ENCODE measurements around the gene PPP1R14D. TPM values are rescaled to one million over a fixed set of nuclear protein-coding genes. Genes with fewer than 3 reads are reported as not detected.

PPP1R14D gene
- polyA plus RNA-seq, 1 donor from 2014 or later, result not detected

- no peak overlapping the region for H3K4me2 ChIP-seq (ENCODE audit: low read length)
- H3K79me2 ChIP-seq (replicated peaks; ENCODE audit: insufficient read depth, low read length), result no peaks in the 10 kb centered on the region
- H3K4me3 ChIP-seq (ENCODE audit: low read length), result peak overlapping the region; percentile 62
- H3K27ac ChIP-seq (ENCODE audit: low read length), result no peak overlapping the region
- H3K36me3 ChIP-seq (ENCODE audit: insufficient read depth, low read length), result no peaks in the 10 kb centered on the region
- no peaks in the 10 kb centered on the region for H4K20me1 ChIP-seq (ENCODE audit: insufficient read depth)
- peaks cover 60% of the 10 kb centered on the region for H3K27me3 ChIP-seq (ENCODE audit: insufficient read depth, low read depth, low read length)
- no peak overlapping the region for H3K9ac ChIP-seq (ENCODE audit: low read length)
- no peaks in the 10 kb centered on the region for H3K9me3 ChIP-seq (ENCODE audit: low read length)
- TF ChIP-seq CTCF (IDR thresholded peaks at IDR 0.05; ENCODE audit: poor library complexity, severe bottlenecking), result no peak
- peak; percentile 45 for TF ChIP-seq EZH2 (IDR thresholded peaks at IDR 0.05; ENCODE audit: borderline replicate concordance, insufficient read depth, low read length, poor library complexity, severe bottlenecking)
- H3K9me2 ChIP-seq (ENCODE audit: insufficient read depth, low read length), result no peaks in the 10 kb centered on the region
- H3F3A ChIP-seq (ENCODE audit: insufficient read depth, low read length, poor library complexity, severe bottlenecking), result no peaks in the 10 kb centered on the region
- H2AFZ ChIP-seq (ENCODE audit: low read depth, low read length), result no peak overlapping the region
Observed at GRCh38 chr15:40844696-40845030, 16.2 kb upstream of the PPP1R14D start.

GRCh38 chr15:40843885-40844695 is 15.6 kb upstream of the PPP1R14D start, which contains the start of gene SPINT1:
SPINT1 (plus strand) TSS chr15:40844048; CDS start chr15:40844555, 507 bp downstream.
- Histone ChIP-seq H3K36me3 (ENCODE audit: insufficient read depth, low read length) (no peaks in the 10 kb centered on the region), H3K4me3 (ENCODE audit: low read length) (peak within 1 kb of the TSS; percentile 62), H2AFZ (ENCODE audit: low read depth, low read length) (no peak within 1 kb of the TSS), H3K79me2 (replicated peaks; ENCODE audit: insufficient read depth, low read length) (no peaks in the 10 kb centered on the region), H3K9ac (ENCODE audit: low read length) (no peak within 1 kb of the TSS), H4K20me1 (ENCODE audit: insufficient read depth) (no peaks in the 10 kb centered on the region), H3K4me2 (ENCODE audit: low read length) (no peak within 1 kb of the TSS), H3K9me2 (ENCODE audit: insufficient read depth, low read length) (no peaks in the 10 kb centered on the region), H3K27ac (ENCODE audit: low read length) (no peak within 1 kb of the TSS), H3F3A (ENCODE audit: insufficient read depth, low read length, poor library complexity, severe bottlenecking) (no peaks in the 10 kb centered on the region), H3K9me3 (ENCODE audit: low read length) (no peaks in the 10 kb centered on the region), H3K27me3 (ENCODE audit: insufficient read depth, low read depth, low read length) (peaks cover 60% of the 10 kb centered on the region)
- TF ChIP-seq EP300 (conservative IDR thresholded peaks at IDR 0.05; ENCODE audit: poor library complexity, severe bottlenecking), result no peak
- peak; percentile 27 for TF ChIP-seq EZH2 (IDR thresholded peaks at IDR 0.05; ENCODE audit: borderline replicate concordance, insufficient read depth, low read length, poor library complexity, severe bottlenecking)

GRCh38 chr15:40843261-40843884 is 14.9 kb upstream of the PPP1R14D start:
- H3K36me3 ChIP-seq (ENCODE audit: insufficient read depth, low read length), result no peaks in the 10 kb centered on the region
- TF ChIP-seq RAD21 (conservative IDR thresholded peaks at IDR 0.05), result no peak
- TF ChIP-seq EZH2 (IDR thresholded peaks at IDR 0.05; ENCODE audit: borderline replicate concordance, insufficient read depth, low read length, poor library complexity, severe bottlenecking), result peak; percentile 32
- H3K27me3 ChIP-seq (ENCODE audit: insufficient read depth, low read depth, low read length), result peaks cover 60% of the 10 kb centered on the region
- H3K9me2 ChIP-seq (ENCODE audit: insufficient read depth, low read length), result no peaks in the 10 kb centered on the region
- H3K79me2 ChIP-seq (replicated peaks; ENCODE audit: insufficient read depth, low read length), result no peaks in the 10 kb centered on the region
- no peak overlapping the region for H3K4me2 ChIP-seq (ENCODE audit: low read length)
- H3K9ac ChIP-seq (ENCODE audit: low read length), result no peak overlapping the region
- no peaks in the 10 kb centered on the region for H3K9me3 ChIP-seq (ENCODE audit: low read length)
- no peaks in the 10 kb centered on the region for H3F3A ChIP-seq (ENCODE audit: insufficient read depth, low read length, poor library complexity, severe bottlenecking)
- H2AFZ ChIP-seq (ENCODE audit: low read depth, low read length), result no peak overlapping the region
- no peaks in the 10 kb centered on the region for H4K20me1 ChIP-seq (ENCODE audit: insufficient read depth)
- no peak overlapping the region for H3K27ac ChIP-seq (ENCODE audit: low read length)
- peak overlapping the region; percentile 30 for H3K4me3 ChIP-seq (ENCODE audit: low read length)

- Histone ChIP-seq H3F3A (ENCODE audit: insufficient read depth, low read length, poor library complexity, severe bottlenecking) (no peaks in the 10 kb centered on the region), H3K9me3 (ENCODE audit: low read length) (no peaks in the 10 kb centered on the region), H3K27ac (ENCODE audit: low read length) (no peak overlapping the region), H3K9me2 (ENCODE audit: insufficient read depth, low read length) (no peaks in the 10 kb centered on the region), H3K79me2 (replicated peaks; ENCODE audit: insufficient read depth, low read length) (no peaks in the 10 kb centered on the region), H3K4me2 (ENCODE audit: low read length) (no peak overlapping the region), H3K9ac (ENCODE audit: low read length) (no peak overlapping the region), H3K27me3 (ENCODE audit: insufficient read depth, low read depth, low read length) (peaks cover 59% of the 10 kb centered on the region), H4K20me1 (ENCODE audit: insufficient read depth) (no peaks in the 10 kb centered on the region), H3K4me3 (ENCODE audit: low read length) (no peak overlapping the region), H2AFZ (ENCODE audit: low read depth, low read length) (no peak overlapping the region), H3K36me3 (ENCODE audit: insufficient read depth, low read length) (no peaks in the 10 kb centered on the region)
- TF ChIP-seq POLR2AphosphoS5 (IDR thresholded peaks at IDR 0.05) (no peak), RAD21 (conservative IDR thresholded peaks at IDR 0.05) (no peak), SMC3 (conservative IDR thresholded peaks at IDR 0.05; ENCODE audit: poor library complexity) (no peak), EZH2 (IDR thresholded peaks at IDR 0.05; ENCODE audit: borderline replicate concordance, insufficient read depth, low read length, poor library complexity, severe bottlenecking) (no peak), EP300 (conservative IDR thresholded peaks at IDR 0.05; ENCODE audit: poor library complexity, severe bottlenecking) (no peak), MXI1 (conservative IDR thresholded peaks at IDR 0.05; ENCODE audit: poor library complexity, severe bottlenecking) (no peak), CTCF (IDR thresholded peaks at IDR 0.05; ENCODE audit: poor library complexity, severe bottlenecking) (no peak), TAF1 (IDR thresholded peaks at IDR 0.05; ENCODE audit: low read depth) (no peak)
Observed at GRCh38 chr15:40841741-40842140, 13.2 kb upstream of the PPP1R14D start.

All from neural cell (in vitro differentiated cells).